GM12874 (cell line): ENCODE results near the gene TMEM100.
A peak's percentile ranks its signal among the peaks of the same experiment; 100 is the strongest.

Experiments
- CTCF ChIP-seq: IDR thresholded peaks from 2 replicates; pipeline ENCODE4 v1.5.1; 2011; ENCODE audit warnings: low read depth, mild to moderate bottlenecking, control low read depth, low read length, moderate library complexity; ENCODE audit not compliant: insufficient read depth

Gene TMEM100

DNA sequence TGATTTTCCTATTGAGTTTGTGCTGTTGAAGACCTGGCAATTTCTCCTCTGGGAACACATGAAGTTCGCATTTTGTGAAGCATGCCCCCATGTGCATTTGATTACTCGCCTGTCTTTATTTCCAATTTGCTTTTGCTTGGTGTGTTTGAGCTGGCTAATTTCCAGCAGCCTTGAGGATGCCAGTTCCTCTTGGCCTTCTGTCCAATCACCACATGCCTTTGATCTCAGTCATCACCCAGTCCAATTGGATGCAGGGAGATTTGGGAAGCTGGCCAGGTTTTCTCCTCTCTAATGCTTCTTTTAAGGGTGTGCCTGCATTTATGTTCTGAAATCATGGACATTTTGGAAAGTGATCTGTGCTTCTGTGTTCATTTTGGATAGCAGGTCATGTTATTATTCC lies 3.8 kb upstream of the TMEM100 start:
- no peak for TF ChIP-seq CTCF

GRCh38 chr17:55723488-55723848 lies 804 bp upstream of the TMEM100 start:
- TF ChIP-seq CTCF, result no peak

GRCh38 chr17:55722016-55722736 lies 488 bp downstream of the TMEM100 start:
- TF ChIP-seq CTCF, result no peak

DNA sequence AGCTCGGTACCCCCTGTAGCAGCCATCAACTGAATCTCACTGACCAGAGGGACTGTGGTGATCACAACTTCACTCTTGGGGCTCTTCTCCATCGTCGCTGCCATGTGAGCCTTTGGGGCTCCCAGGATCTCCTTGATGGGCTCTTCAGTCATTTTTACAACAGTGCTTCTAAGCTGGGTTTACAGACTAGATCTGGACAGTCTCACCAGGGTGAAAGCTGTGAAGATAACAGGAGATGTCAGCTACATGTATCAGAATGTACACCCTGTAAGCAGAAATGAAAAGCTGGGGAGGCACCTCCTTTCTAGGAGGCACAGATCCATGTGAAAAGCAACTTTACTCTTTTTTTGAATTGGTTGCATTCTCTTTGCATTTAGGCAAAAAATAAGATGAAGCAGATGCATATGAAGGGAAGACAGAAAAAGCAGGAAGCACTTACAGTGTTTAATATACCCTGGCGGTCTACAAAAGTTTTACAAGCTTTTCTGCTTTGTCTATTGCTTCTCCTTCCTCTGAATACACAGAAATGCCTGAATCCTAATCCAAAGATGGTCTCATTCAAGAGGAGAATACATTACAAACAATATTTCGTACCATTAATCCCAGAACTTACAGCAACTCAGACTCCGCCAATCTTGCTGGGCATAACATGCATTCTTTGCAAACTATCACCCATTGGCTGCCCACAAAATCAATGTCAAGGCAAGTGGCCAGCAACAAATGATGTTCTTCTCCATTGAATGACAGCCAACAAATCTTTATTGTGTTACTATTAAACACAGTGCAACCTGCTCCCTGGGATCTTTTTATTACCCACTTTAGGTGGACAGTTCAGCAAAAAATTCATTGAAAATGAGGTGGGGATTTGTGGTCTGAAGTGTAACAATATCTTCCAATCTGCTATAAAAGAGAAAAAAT lies 1.5 kb downstream of the TMEM100 start:
- TF ChIP-seq CTCF, result no peak

GRCh38 chr17:55717898-55718735 lies 4.5 kb downstream of the TMEM100 start:
- peak; percentile 56 for TF ChIP-seq CTCF

GRCh38 chr17:55717432-55717831 lies 5.2 kb downstream of the TMEM100 start:
- no peak for TF ChIP-seq CTCF
